Neural progenitor cell (in vitro differentiated cells): ENCODE data around the gene IPO13.

Source experiments
- CTCF ChIP-seq: fragments of 200-600 bp; sonication (generic); IDR thresholded peaks from 2 replicates; pipeline ENCODE4 v1.5.1; 2017; ENCODE audit warnings: antibody characterized with exemption, mild to moderate bottlenecking
- EZH2 ChIP-seq: fragments of 200-600 bp; sonication (generic); IDR thresholded peaks from 2 replicates; pipeline ENCODE4 v1.6.1; 2017; ENCODE audit warnings: antibody characterized with exemption, mild to moderate bottlenecking, moderate library complexity
- EZH2phosphoT487 ChIP-seq: fragments of 200-600 bp; sonication (generic); IDR thresholded peaks from 2 replicates; pipeline ENCODE4 v1.6.1; 2017; ENCODE audit warnings: antibody characterized with exemption

GRCh38 chr1:43935711-43936427, 10.9 kb upstream of the IPO13 start:
- TF ChIP-seq EZH2 (peak; percentile 41), CTCF (no peak), EZH2phosphoT487 (no peak)
